HL-60 (cell line): ENCODE results near the gene HELZ.

Experiments used
- DNase-seq, 2 experiments: peaks; one replicate each; pipeline ENCODE4 v3.0.0-alpha.2; 2010 to 2020; ENCODE audit warnings: low read depth in 1 of 2, low spot score in 1 of 2
- H3K27ac ChIP-seq: fragments of 250-450 bp; sonication (Bioruptor Pico); replicated peaks from 2 replicates; pipeline ENCODE4 v1.5.1; 2020; ENCODE audit warnings: mild to moderate bottlenecking, moderate library complexity
- H3K27me3 ChIP-seq: fragments of 250-450 bp; sonication (Bioruptor Pico); 2 replicates; pipeline ENCODE4 v1.5.1; 2021; ENCODE audit warnings: mild to moderate bottlenecking, moderate library complexity; ENCODE audit not compliant: insufficient read depth, poor library complexity, severe bottlenecking
- H3K4me3 ChIP-seq: replicated peaks from 2 replicates; pipeline ENCODE4 v1.5.1; 2011; ENCODE audit warnings: mild to moderate bottlenecking, control low read depth, low read length; ENCODE audit not compliant: insufficient read depth
- CTCF ChIP-seq: IDR thresholded peaks from one replicate; pipeline ENCODE4 v1.5.1; 2011; ENCODE audit warnings: low read length, control low read depth, inconsistent platforms; ENCODE audit not compliant: insufficient read depth
- GABPA ChIP-seq: IDR thresholded peaks from 2 replicates; pipeline ENCODE4 v1.6.1; 2012; ENCODE audit warnings: low read depth
- POLR2AphosphoS5 ChIP-seq: IDR thresholded peaks from 2 replicates; pipeline ENCODE4 v1.6.1; 2012; ENCODE audit warnings: low read depth
- REST ChIP-seq: IDR thresholded peaks from 2 replicates; pipeline ENCODE4 v1.6.1; 2012; ENCODE audit warnings: low read depth; ENCODE audit not compliant: insufficient replicate concordance
- SPI1 ChIP-seq: IDR thresholded peaks from 2 replicates; pipeline ENCODE4 v1.6.1; 2012; ENCODE audit warnings: low read depth, mild to moderate bottlenecking, borderline replicate concordance

The HELZ gene

GRCh38 chr17:67040652-67041051 is 204.3 kb downstream of the HELZ start:
- no peak for DNase-seq
- no peak overlapping the region for H3K27ac ChIP-seq
- H3K4me3 ChIP-seq: no peak overlapping the region
- no peaks in the 10 kb centered on the region for H3K27me3 ChIP-seq
- TF ChIP-seq SPI1: no peak
- no peak for TF ChIP-seq CTCF
- TF ChIP-seq REST: no peak
- TF ChIP-seq GABPA: no peak
- no peak for TF ChIP-seq POLR2AphosphoS5

GRCh38 chr17:67038861-67039365 is 206.1 kb downstream of the HELZ start:
- DNase-seq: no peak
- TF ChIP-seq REST (no peak), POLR2AphosphoS5 (no peak), GABPA (no peak), CTCF (no peak), SPI1 (no peak)
- Histone ChIP-seq H3K27ac (no peak overlapping the region), H3K27me3 (no peaks in the 10 kb centered on the region), H3K4me3 (no peak overlapping the region)

- H3K4me3 ChIP-seq: no peak overlapping the region
- H3K27ac ChIP-seq: no peak overlapping the region
- no peak for DNase-seq
- TF ChIP-seq POLR2AphosphoS5: no peak
- no peaks in the 10 kb centered on the region for H3K27me3 ChIP-seq
Observed at GRCh38 chr17:67035131-67036083, 209.6 kb downstream of the HELZ start.

GRCh38 chr17:67033613-67034012 is 211.4 kb downstream of the HELZ start:
- TF ChIP-seq SPI1: no peak
- no peak for TF ChIP-seq POLR2AphosphoS5
- no peak for TF ChIP-seq GABPA
- no peak for TF ChIP-seq CTCF
- TF ChIP-seq REST: no peak
- H3K27ac ChIP-seq: no peak overlapping the region
- no peaks in the 10 kb centered on the region for H3K27me3 ChIP-seq
- no peak for DNase-seq
- no peak overlapping the region for H3K4me3 ChIP-seq
